Astrocyte (in vitro differentiated cells and primary cell): ENCODE data around the gene BCL2.

Source experiments
- EZH2 ChIP-seq: IDR thresholded peaks from 2 replicates; pipeline ENCODE4 v1.6.1; 2012; ENCODE audit warnings: mild to moderate bottlenecking, low read length, inconsistent platforms; ENCODE audit not compliant: insufficient read depth
- TF ChIP-seq, protein P1 (sequence below): IDR thresholded peaks from 2 replicates; pipeline ENCODE4 v1.5.1; 2011; ENCODE audit warnings: low read depth, mild to moderate bottlenecking, inconsistent platforms, low read length, moderate library complexity; ENCODE audit not compliant: insufficient read depth

DNA sequence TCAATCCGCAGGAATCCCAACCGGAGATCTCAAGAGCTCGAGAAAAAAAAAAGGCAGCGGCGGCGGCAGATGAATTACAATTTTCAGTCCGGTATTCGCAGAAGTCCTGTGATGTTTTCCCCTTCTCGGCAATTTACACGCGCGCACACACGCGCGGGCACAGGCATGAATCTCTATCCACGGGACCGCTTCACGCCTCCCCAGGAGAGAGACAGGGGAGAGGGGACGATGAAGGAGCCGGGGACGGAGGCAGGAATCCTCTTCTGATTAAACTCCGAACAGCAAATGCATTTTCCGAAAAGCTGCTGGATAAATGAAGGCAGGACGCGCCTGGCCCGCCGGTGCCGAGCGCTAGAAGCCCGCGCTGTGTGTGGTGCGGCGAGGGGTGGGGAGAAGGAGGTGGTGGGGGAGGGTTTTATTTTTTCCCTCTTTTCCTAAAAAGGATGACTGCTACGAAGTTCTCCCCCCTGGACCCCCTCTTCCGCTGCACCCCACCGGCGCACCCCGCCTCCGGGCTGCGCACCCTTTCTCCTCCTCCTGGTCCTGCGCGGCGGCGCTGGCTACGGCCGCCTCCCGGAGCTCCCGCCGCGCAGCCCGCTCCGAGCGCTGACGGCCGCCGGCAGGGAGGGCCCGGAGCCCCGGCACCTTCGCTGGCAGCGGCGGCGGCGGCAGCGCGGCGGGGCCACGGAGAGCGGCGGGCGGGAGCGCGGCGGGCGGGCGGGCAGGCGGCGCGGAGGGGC lies at the start of gene BCL2:
- TF ChIP-seq, protein P1, sequence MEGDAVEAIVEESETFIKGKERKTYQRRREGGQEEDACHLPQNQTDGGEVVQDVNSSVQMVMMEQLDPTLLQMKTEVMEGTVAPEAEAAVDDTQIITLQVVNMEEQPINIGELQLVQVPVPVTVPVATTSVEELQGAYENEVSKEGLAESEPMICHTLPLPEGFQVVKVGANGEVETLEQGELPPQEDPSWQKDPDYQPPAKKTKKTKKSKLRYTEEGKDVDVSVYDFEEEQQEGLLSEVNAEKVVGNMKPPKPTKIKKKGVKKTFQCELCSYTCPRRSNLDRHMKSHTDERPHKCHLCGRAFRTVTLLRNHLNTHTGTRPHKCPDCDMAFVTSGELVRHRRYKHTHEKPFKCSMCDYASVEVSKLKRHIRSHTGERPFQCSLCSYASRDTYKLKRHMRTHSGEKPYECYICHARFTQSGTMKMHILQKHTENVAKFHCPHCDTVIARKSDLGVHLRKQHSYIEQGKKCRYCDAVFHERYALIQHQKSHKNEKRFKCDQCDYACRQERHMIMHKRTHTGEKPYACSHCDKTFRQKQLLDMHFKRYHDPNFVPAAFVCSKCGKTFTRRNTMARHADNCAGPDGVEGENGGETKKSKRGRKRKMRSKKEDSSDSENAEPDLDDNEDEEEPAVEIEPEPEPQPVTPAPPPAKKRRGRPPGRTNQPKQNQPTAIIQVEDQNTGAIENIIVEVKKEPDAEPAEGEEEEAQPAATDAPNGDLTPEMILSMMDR = no peak
- no peak for TF ChIP-seq EZH2
